SK-MEL-5 (cell line): Measurements from ENCODE around the gene TRIM43B. TPM values are rescaled to one million over a fixed set of nuclear protein-coding genes. Genes with fewer than 3 reads are reported as not detected.
"Not testable (repeated sequence)": the region's sequence is repeated elsewhere in the genome, so short reads cannot be mapped to it uniquely, and the experiment has no call there.

Source experiments
- DNase-seq: peaks from one replicate; pipeline ENCODE4 v3.0.0-alpha.2; 2016; ENCODE audit warnings: low read depth, low spot score
- in situ Hi-C: cut with HindIII; loops from 2 replicates; pipeline ENCODE4 v1.10.0; 2016; ENCODE audit warnings: low sequenced_read_pairs, high pct_unique_total_duplicates, low pct_unique_long_range_greater_than_20kb
- small RNA-seq, 2 experiments: library from RNA; depleted of rRNA; stranded (forward); fragments of <200 nt; gene quantifications; one replicate each; pipeline ENCODE3, GENCODE V24; 2014
- total RNA-seq: library from RNA; depleted of rRNA; stranded (reverse); fragments of >200 nt; shearing (Covaris generic); gene quantifications from 2 replicates; pipeline ENCODE4 v1.2.3, GENCODE V29; 2014; rRNA removed

TRIM43B gene
- total RNA-seq, 1 experiment from 2014 or later = not detected

- in situ Hi-C loops, DNase-seq: not testable (repeated sequence)
These were observed 42.0 kb downstream of the TRIM43B start for GRCh38 chr2:95442474-95443099.

DNA sequence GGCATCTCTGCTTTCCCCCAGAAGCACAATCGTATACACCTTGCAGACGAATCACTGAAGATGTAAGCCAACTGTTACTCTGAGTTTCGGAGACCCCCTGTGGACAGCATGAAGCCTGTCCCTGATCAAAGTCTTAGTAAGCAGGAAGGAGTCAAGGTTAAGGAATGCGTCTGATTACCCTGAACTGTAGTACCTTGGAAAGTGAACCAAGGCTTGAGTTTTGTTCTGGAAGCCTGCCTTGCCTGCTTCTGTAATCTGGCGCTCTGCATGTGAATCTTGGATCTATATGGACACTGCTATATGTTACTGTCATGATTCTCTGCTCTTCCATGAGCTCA lies 48.7 kb downstream of the TRIM43B start:
- in situ Hi-C loops, DNase-seq: not testable (repeated sequence)

GRCh38 chr2:95435162-95435871 lies 49.2 kb downstream of the TRIM43B start:
- in situ Hi-C loops, DNase-seq: not testable (repeated sequence)

DNA sequence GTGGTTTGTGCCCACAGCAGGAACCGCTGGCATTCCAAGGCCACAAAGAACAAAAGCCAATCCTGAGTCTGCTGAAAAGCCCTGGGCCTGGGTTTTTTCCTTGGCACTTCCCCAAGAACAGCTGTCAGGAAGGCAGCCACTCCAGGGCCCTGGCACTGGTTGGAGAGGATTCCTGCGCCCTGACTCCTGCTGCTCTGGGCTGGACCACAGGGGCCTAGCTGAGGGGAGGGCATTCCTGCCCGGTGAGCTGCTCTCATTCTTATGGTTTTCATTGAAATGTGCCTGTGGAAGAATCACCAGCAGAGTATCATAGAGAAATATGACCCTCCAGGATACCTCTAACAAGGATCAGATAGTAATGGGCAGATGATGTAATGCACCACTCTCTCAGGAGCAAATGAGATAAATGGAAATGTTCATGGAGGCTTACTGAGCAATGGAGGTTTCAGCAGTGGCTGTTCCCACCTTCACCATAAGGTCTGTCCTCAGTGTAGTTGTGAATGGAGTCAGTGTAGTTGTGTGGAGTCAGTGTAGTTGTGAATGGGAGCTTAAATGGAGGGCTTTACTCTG lies 50.0 kb downstream of the TRIM43B start:
- in situ Hi-C loops, DNase-seq: not testable (repeated sequence)

DNA sequence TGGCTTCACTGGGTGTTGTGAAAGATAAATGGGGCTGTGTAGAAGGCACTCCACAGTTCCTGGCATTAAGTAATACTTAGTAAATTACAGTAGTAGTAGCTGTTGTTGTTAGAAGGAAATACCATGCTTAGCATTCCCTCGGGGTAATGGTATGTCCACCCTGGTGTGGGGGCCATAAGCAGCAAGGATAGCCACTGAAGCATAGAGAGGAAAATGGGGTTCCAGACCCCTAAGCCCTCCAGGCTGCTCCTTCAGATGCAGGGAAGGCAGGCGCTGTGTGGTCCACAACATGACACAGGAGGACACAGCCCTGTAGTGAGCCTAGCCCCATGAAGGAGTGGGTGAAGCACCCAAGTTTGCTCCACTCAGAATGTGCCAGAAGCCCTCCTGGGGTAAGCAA lies 50.6 kb downstream of the TRIM43B start:
- DNase-seq, in situ Hi-C loops: not testable (repeated sequence)

- in situ Hi-C loops, DNase-seq: not testable (repeated sequence)
These were observed 51.2 kb downstream of the TRIM43B start for GRCh38 chr2:95433373-95433772.

DNA sequence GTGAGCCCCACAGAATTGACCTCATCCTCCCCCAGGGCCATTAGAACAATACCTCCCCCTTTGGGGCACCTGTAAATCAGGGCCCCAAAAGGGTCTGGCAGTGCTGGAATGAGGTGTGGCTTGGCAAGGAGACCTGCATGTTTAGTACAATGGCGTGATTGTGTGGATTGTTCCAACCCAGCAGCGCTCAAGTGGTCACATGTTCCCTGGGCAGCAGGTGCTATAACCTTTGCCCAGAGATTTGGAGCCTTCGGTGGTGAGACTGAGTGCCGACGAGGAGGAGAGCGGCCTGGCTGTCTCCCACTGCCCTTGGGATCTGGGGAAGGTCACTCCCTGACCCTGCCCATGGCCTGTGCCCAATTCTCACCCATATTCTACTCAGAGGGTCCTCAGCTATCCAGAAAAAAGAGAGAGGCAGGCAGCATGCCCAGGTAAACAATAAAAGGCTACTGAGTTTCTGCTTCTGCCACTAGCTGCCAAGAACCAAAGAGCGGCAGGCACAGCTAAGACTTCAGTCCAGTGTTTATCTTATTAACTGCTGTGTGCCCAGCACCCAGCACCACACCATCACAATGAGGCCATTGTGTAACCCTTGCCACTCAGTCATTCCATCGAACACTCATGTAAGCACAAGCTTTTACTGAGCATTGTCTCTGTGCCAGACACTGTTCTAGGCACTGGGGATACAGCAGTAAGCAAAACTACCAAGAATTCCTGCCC lies 54.6 kb downstream of the TRIM43B start:
- in situ Hi-C loops, DNase-seq: not testable (repeated sequence)

GRCh38 chr2:95427196-95427867 lies 57.2 kb downstream of the TRIM43B start:
- DNase-seq, in situ Hi-C loops: not testable (repeated sequence)

Small RNA genes within 50 kb of the gene (small RNA-seq; reads per million reads assigned to genes)
- gene AC009237.11 (0 reads per million in 2 experiments), gene AC133104.2 (0 reads per million in 2 experiments)

Other genes with a start within 250 kb of the TRIM43B start
- gene PROM2, start 210.3 kb downstream of the TRIM43B start, total RNA-seq = not detected in 2 replicates
- gene KCNIP3, start 187.4 kb downstream of the TRIM43B start, total RNA-seq = 18.1 and 21.0 TPM in 2 replicates
- 47.8 and 51.7 TPM in 2 replicates for gene FAHD2A, start 82.0 kb downstream of the TRIM43B start, total RNA-seq
- not detected in 2 replicates for gene TRIM43, start 107.2 kb upstream of the TRIM43B start, total RNA-seq